Keratinocyte (primary cell): ENCODE data around the gene LRFN3. TPM values are rescaled to one million over a fixed set of nuclear protein-coding genes. Genes with fewer than 3 reads are reported as not detected.

Experiments
- DNase-seq: peaks from one replicate; pipeline ENCODE4 v3.0.0-alpha.2; 2011; ENCODE audit warnings: low read depth, missing footprints, low spot score
- FAIRE-seq: peaks from 2 replicates; lab custom pipeline; 2011; peaks lifted over from hg19 to GRCh38; lab: Jason Lieb, UNC
- H2AFZ ChIP-seq: 2 replicates; pipeline ENCODE4 v1.6.0; 2012; ENCODE audit warnings: low read length, control low read depth, inconsistent platforms; ENCODE audit not compliant: control insufficient read depth
- H3K27ac ChIP-seq: 2 replicates; pipeline ENCODE4 v1.5.1; 2011; ENCODE audit warnings: low read length; ENCODE audit not compliant: control insufficient read depth, insufficient read depth
- H3K27me3 ChIP-seq: 3 replicates; pipeline ENCODE4 v1.6.0; 2011; ENCODE audit warnings: low read length; ENCODE audit not compliant: control insufficient read depth, insufficient read depth; ENCODE audit errors: extremely low read depth
- H3K36me3 ChIP-seq, 2 experiments: 2 replicates in 1 of 2; 3 replicates in 1 of 2; pipeline ENCODE4 v1.5.1; 2011; ENCODE audit warnings: low read length in 2 of 2, mild to moderate bottlenecking in 1 of 2; ENCODE audit not compliant: control insufficient read depth in 2 of 2, insufficient read depth in 2 of 2; ENCODE audit errors: extremely low read depth in 1 of 2
- H3K4me1 ChIP-seq: 3 replicates; pipeline ENCODE4 v1.5.1; 2011; ENCODE audit warnings: low read length; ENCODE audit not compliant: control insufficient read depth, insufficient read depth; ENCODE audit errors: extremely low read depth
- H3K4me2 ChIP-seq: 3 replicates; pipeline ENCODE4 v1.6.0; 2011; ENCODE audit warnings: low read depth, low read length; ENCODE audit not compliant: control insufficient read depth, insufficient read depth; ENCODE audit errors: extremely low read depth
- H3K4me3 ChIP-seq, 3 experiments: fragments of 200-600 bp in 1 of 3; sonication (generic) in 1 of 3; 2 replicates in 2 of 3; 3 replicates in 1 of 3; pipeline ENCODE4 v1.5.1; 2011 to 2016; ENCODE audit warnings: low read length in 3 of 3, mild to moderate bottlenecking in 3 of 3, control low read depth in 2 of 3, inconsistent platforms in 1 of 3, low read depth in 1 of 3, mixed read lengths in 1 of 3, mixed run types in 1 of 3, moderate library complexity in 1 of 3; ENCODE audit not compliant: control insufficient read depth in 2 of 3, insufficient read depth in 2 of 3; ENCODE audit errors: extremely low read depth in 1 of 3
- H3K79me2 ChIP-seq: 2 replicates; pipeline ENCODE4 v1.6.0; 2012; ENCODE audit warnings: low read length; ENCODE audit not compliant: control insufficient read depth, insufficient read depth
- H3K9ac ChIP-seq: 3 replicates; pipeline ENCODE4 v1.6.0; 2011; ENCODE audit warnings: low read length; ENCODE audit not compliant: control insufficient read depth, insufficient read depth; ENCODE audit errors: extremely low read depth
- H3K9me1 ChIP-seq: 3 replicates; pipeline ENCODE4 v1.6.0; 2011; ENCODE audit warnings: low read length; ENCODE audit not compliant: control insufficient read depth, insufficient read depth; ENCODE audit errors: extremely low read depth
- H3K9me3 ChIP-seq: 2 replicates; pipeline ENCODE4 v1.5.1; 2012; ENCODE audit warnings: low read depth, low read length; ENCODE audit not compliant: control insufficient read depth
- H4K20me1 ChIP-seq: 3 replicates; pipeline ENCODE4 v1.6.0; 2011; ENCODE audit warnings: low read length; ENCODE audit not compliant: control insufficient read depth, insufficient read depth; ENCODE audit errors: extremely low read depth
- CTCF ChIP-seq, 3 experiments: IDR thresholded peaks in 1 of 3; conservative IDR thresholded peaks in 1 of 3; optimal IDR thresholded peaks in 1 of 3; 2 replicates in 2 of 3; 3 replicates in 1 of 3; pipeline versions ENCODE3 to v1.5.1; 2011; ENCODE audit warnings: low read length in 3 of 3, mild to moderate bottlenecking in 3 of 3, moderate library complexity in 2 of 3, control low read depth in 1 of 3, inconsistent platforms in 1 of 3; ENCODE audit not compliant: insufficient read depth in 2 of 3; ENCODE audit errors: extremely low read depth in 1 of 3
- EZH2 ChIP-seq: IDR thresholded peaks from one replicate; pipeline ENCODE4 v1.6.1; 2012; ENCODE audit warnings: inconsistent platforms, mild to moderate bottlenecking, low read length, moderate library complexity
- dilution Hi-C: fragments of 300-500 bp; cut with MboI; formaldehyde crosslinking; loops from one replicate; pipeline ENCODE4 v1.7.0; 2020; ENCODE audit warnings: low sequenced_read_pairs; ENCODE audit not compliant: extremely low pct_ligation_motif_present
- polyA minus RNA-seq, 3 experiments: library from RNA; depleted of rRNA, polyadenylated mRNA; stranded (reverse); fragments of >200 nt; gene quantifications; 1 replicate in 1 of 3; 2 replicates in 1 of 3; 3 replicates in 1 of 3; pipeline ENCODE4 v1.2.3, GENCODE V29; 2011
- polyA plus RNA-seq, 5 experiments: library from polyadenylated mRNA; depleted of rRNA in 3 of 5; stranded (reverse) in 3 of 5; stranded (forward) in 1 of 5; unstranded in 1 of 5; fragments of >200 nt; gene quantifications; 1 replicate in 1 of 5; 2 replicates in 3 of 5; 3 replicates in 1 of 5; pipeline versions ENCODE4 v1.2.1 to v1.2.3, GENCODE V29; 2011 to 2012; ENCODE audit warnings: missing spikeins in 2 of 5, low read depth in 1 of 5, low replicate concordance in 1 of 5

LRFN3 gene, protein sequence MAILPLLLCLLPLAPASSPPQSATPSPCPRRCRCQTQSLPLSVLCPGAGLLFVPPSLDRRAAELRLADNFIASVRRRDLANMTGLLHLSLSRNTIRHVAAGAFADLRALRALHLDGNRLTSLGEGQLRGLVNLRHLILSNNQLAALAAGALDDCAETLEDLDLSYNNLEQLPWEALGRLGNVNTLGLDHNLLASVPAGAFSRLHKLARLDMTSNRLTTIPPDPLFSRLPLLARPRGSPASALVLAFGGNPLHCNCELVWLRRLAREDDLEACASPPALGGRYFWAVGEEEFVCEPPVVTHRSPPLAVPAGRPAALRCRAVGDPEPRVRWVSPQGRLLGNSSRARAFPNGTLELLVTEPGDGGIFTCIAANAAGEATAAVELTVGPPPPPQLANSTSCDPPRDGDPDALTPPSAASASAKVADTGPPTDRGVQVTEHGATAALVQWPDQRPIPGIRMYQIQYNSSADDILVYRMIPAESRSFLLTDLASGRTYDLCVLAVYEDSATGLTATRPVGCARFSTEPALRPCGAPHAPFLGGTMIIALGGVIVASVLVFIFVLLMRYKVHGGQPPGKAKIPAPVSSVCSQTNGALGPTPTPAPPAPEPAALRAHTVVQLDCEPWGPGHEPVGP
- polyA plus RNA-seq (0.73 to 6.1 TPM (median 0.90 TPM) in 3 replicates), polyA minus RNA-seq (1.0 to 11.5 TPM (median 1.6 TPM) in 3 replicates)
- 0.60 TPM for polyA plus RNA-seq (2011; ENCODE audit: low read depth)
- 2.6 and 5.1 TPM in 2 replicates for polyA plus RNA-seq (2011; cell fraction: cytosol; rRNA removed)
- 3.7 and 6.1 TPM in 2 replicates for polyA plus RNA-seq (2011; cell fraction: nucleus; rRNA removed)
- 4.7 and 12.0 TPM in 2 replicates for polyA plus RNA-seq (2012; ENCODE audit: low replicate concordance)
- 8.4 TPM for polyA minus RNA-seq (2011; cell fraction: cytosol; rRNA and poly(A)+ RNA removed)
- polyA minus RNA-seq (2011; cell fraction: nucleus; rRNA and poly(A)+ RNA removed) = 3.7 TPM in 2 replicates

- peak; percentile 19 for DNase-seq
- peaks cover 20% of the 10 kb centered on the region for H3K4me1 ChIP-seq
- H3K27me3 ChIP-seq = no peaks in the 10 kb centered on the region
- H3K4me2 ChIP-seq = peak within 1 kb of the TSS; percentile 97
- H2AFZ ChIP-seq = peak within 1 kb of the TSS; percentile 97
- H3K36me3 ChIP-seq = peaks cover 0 to 1% of the 10 kb centered on the region in 2 experiments
- no peaks in the 10 kb centered on the region for H3K9me3 ChIP-seq
- H3K27ac ChIP-seq = no peak within 1 kb of the TSS
- H3K4me3 ChIP-seq = peak within 1 kb of the TSS; percentile 60 to 89 (median 77)
- dilution Hi-C loops = no loop called here
- TF ChIP-seq CTCF (optimal IDR thresholded peaks at IDR 0.05 in 1 of 3, IDR thresholded peaks at IDR 0.05 in 1 of 3, conservative IDR thresholded peaks at IDR 0.05 in 1 of 3; ENCODE audit: extremely low read depth in 1 of 3, insufficient read depth in 2 of 3, low read length in 3 of 3) (no peak), EZH2 (no peak)
- H3K9ac ChIP-seq = peak within 1 kb of the TSS; percentile 76
- H3K9me1 ChIP-seq = no peaks in the 10 kb centered on the region
- no peaks in the 10 kb centered on the region for H4K20me1 ChIP-seq
- peaks cover 9% of the 10 kb centered on the region for H3K79me2 ChIP-seq
- FAIRE-seq = no peak
Measured at GRCh38 chr19:35935911-35936737, at the start of gene LRFN3. Gene LRFN3, plus strand, starts transcription at chr19:35936374. Its CDS starts 3,052 bp downstream, at chr19:35939426.

DNA sequence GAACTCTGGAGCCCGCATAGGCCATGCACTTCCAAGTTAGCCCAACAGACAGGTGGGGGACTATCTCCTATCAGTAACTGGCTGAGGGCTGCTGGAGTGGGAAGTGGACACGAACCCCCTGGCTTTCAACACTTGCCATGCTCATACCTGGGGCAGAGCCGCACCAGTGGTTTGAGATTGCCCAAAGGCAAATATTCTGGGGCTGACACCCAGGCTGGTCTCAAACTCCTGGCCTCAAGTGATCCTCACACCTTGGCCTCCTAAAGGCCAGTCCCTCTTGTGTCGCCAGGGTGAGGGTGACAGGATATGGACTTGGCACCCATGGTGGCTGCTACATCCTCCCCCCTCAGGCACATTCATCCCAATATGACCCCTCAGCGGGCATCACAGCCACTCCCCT is 49.0 kb upstream of the LRFN3 start:
- H3K27ac ChIP-seq = no peak overlapping the region
- H3K4me2 ChIP-seq = no peak overlapping the region
- H3K27me3 ChIP-seq = no peaks in the 10 kb centered on the region
- H3K79me2 ChIP-seq = no peaks in the 10 kb centered on the region
- H3K9me1 ChIP-seq = no peaks in the 10 kb centered on the region
- FAIRE-seq (no peak), DNase-seq (no peak)
- H3K36me3 ChIP-seq = peaks cover 15 to 23% of the 10 kb centered on the region in 2 experiments
- no peak overlapping the region for H3K9ac ChIP-seq
- no peaks in the 10 kb centered on the region for H3K9me3 ChIP-seq
- no peak for TF ChIP-seq CTCF (optimal IDR thresholded peaks at IDR 0.05 in 1 of 3, IDR thresholded peaks at IDR 0.05 in 1 of 3, conservative IDR thresholded peaks at IDR 0.05 in 1 of 3; ENCODE audit: extremely low read depth in 1 of 3, insufficient read depth in 2 of 3, low read length in 3 of 3)
- no peak for TF ChIP-seq EZH2
- H3K4me3 ChIP-seq = no peak overlapping the region
- H4K20me1 ChIP-seq = no peaks in the 10 kb centered on the region
- dilution Hi-C loops = no loop called here
- no peaks in the 10 kb centered on the region for H3K4me1 ChIP-seq
- no peak overlapping the region for H2AFZ ChIP-seq
